WTC11 (cell line): Measurements from ENCODE around the gene METTL9. TPM values are rescaled to one million over a fixed set of nuclear protein-coding genes. Genes with fewer than 3 reads are reported as not detected.
A peak's percentile ranks its signal among the peaks of the same experiment; 100 is the strongest.
"Not testable (repeated sequence)": the region's sequence is repeated elsewhere in the genome, so short reads cannot be mapped to it uniquely, and the experiment has no call there.

Experiments used
- ATAC-seq: fragments of 200-7000 bp; cut with Tn5 transposase; 2 replicates; pipeline ENCODE4 v1.10.0; 2021; ENCODE audit warnings: mild to moderate bottlenecking, moderate library complexity
- CTCF ChIA-PET: fragments of 300-600 bp; sonication (Branson Sonifier 250); formaldehyde crosslinking; loops from one replicate; lab custom pipeline; 2021; ENCODE audit warnings: antibody characterized with exemption; lab: Charles Lee
- POLR2A ChIA-PET: fragments of 350-600 bp; sonication (Branson Sonifier 250); formaldehyde crosslinking; loops from one replicate; lab custom pipeline; 2021; ENCODE audit warnings: antibody characterized with exemption; lab: Charles Lee
- DNase-seq: peaks from one replicate; pipeline ENCODE4 v3.0.0; 2021; ENCODE audit warnings: low spot score
- H3K27ac Mint-ChIP-seq: 2 replicates; pipeline ENCODE4 v1.8.0; 2021; ENCODE audit warnings: mixed read lengths
- H3K27me3 Mint-ChIP-seq: 2 replicates; pipeline ENCODE4 v1.8.0; 2021; ENCODE audit warnings: low read depth, mild to moderate bottlenecking, moderate library complexity, mixed read lengths
- H3K36me3 Mint-ChIP-seq: 2 replicates; pipeline ENCODE4 v1.8.0; 2021; ENCODE audit warnings: mixed read lengths
- H3K4me1 Mint-ChIP-seq: 2 replicates; pipeline ENCODE4 v1.8.0; 2022; ENCODE audit warnings: mixed read lengths
- H3K4me3 Mint-ChIP-seq: 2 replicates; pipeline ENCODE4 v1.8.0; 2021; ENCODE audit warnings: mild to moderate bottlenecking, moderate library complexity, mixed read lengths
- H3K9me3 Mint-ChIP-seq: 2 replicates; pipeline ENCODE4 v1.8.0; 2021; ENCODE audit warnings: mixed read lengths
- ATF2 ChIP-seq: sonication (generic); formaldehyde crosslinking; IDR thresholded peaks from 2 replicates; pipeline ENCODE4 v1.8.1; 2022; ENCODE audit warnings: low read depth, missing genetic modification reagents, borderline replicate concordance
- ATF3 ChIP-seq: sonication (generic); formaldehyde crosslinking; conservative IDR thresholded peaks from 2 replicates; pipeline ENCODE4 v1.8.1; 2022; ENCODE audit warnings: mild to moderate bottlenecking, missing genetic modification reagents
- ELF4 ChIP-seq: sonication (generic); formaldehyde crosslinking; IDR thresholded peaks from 2 replicates; pipeline ENCODE4 v1.8.1; 2022; ENCODE audit warnings: low read depth, mild to moderate bottlenecking, moderate library complexity, missing genetic modification reagents
- ERG ChIP-seq: fragments of 250-450 bp; sonication (Bioruptor Pico); IDR thresholded peaks from 2 replicates; pipeline ENCODE4 v1.8.0; 2021; ENCODE audit warnings: mild to moderate bottlenecking
- ESRRA ChIP-seq: sonication (generic); formaldehyde crosslinking; IDR thresholded peaks from 2 replicates; pipeline ENCODE4 v1.8.1; 2022; ENCODE audit warnings: mild to moderate bottlenecking, missing genetic modification reagents, borderline replicate concordance
- ETV6 ChIP-seq: sonication (generic); formaldehyde crosslinking; IDR thresholded peaks from 2 replicates; pipeline ENCODE4 v1.8.1; 2022; ENCODE audit warnings: mild to moderate bottlenecking, missing genetic modification reagents
- FOXK1 ChIP-seq: sonication (generic); formaldehyde crosslinking; IDR thresholded peaks from 2 replicates; pipeline ENCODE4 v1.8.0; 2022; ENCODE audit warnings: mild to moderate bottlenecking, moderate library complexity, missing genetic modification reagents
- GABPB1 ChIP-seq: sonication (generic); formaldehyde crosslinking; IDR thresholded peaks from 2 replicates; pipeline ENCODE4 v1.8.1; 2023; ENCODE audit warnings: mild to moderate bottlenecking, missing genetic modification reagents
- JUN ChIP-seq: sonication (generic); formaldehyde crosslinking; IDR thresholded peaks from 2 replicates; pipeline ENCODE4 v1.8.0; 2023; ENCODE audit warnings: mild to moderate bottlenecking, missing genetic modification reagents
- MYBL2 ChIP-seq: sonication (generic); formaldehyde crosslinking; IDR thresholded peaks from 2 replicates; pipeline ENCODE4 v1.8.1; 2023; ENCODE audit warnings: mild to moderate bottlenecking, moderate library complexity, missing genetic modification reagents
- PRDM15 ChIP-seq: sonication (generic); formaldehyde crosslinking; IDR thresholded peaks from 2 replicates; pipeline ENCODE4 v1.8.0; 2022; ENCODE audit warnings: missing genetic modification reagents
- SMAD4 ChIP-seq: sonication (generic); formaldehyde crosslinking; IDR thresholded peaks from 2 replicates; pipeline ENCODE4 v1.8.0; 2022; ENCODE audit warnings: mild to moderate bottlenecking, missing genetic modification reagents
- SOX15 ChIP-seq: fragments of 250-450 bp; sonication (Bioruptor Pico); IDR thresholded peaks from 2 replicates; pipeline ENCODE4 v1.9.0; 2021; ENCODE audit warnings: mild to moderate bottlenecking
- TEAD1 ChIP-seq: sonication (generic); formaldehyde crosslinking; IDR thresholded peaks from 2 replicates; pipeline ENCODE4 v1.8.0; 2022; ENCODE audit warnings: mild to moderate bottlenecking, missing genetic modification reagents
- ZNF121 ChIP-seq: sonication (generic); formaldehyde crosslinking; IDR thresholded peaks from 2 replicates; pipeline ENCODE4 v1.8.0; 2023; ENCODE audit warnings: missing genetic modification reagents
- ZNF232 ChIP-seq: sonication (generic); formaldehyde crosslinking; IDR thresholded peaks from 2 replicates; pipeline ENCODE4 v1.8.0; 2022; ENCODE audit warnings: mild to moderate bottlenecking, missing genetic modification reagents
- ZNF281 ChIP-seq: sonication (generic); formaldehyde crosslinking; IDR thresholded peaks from 2 replicates; pipeline ENCODE4 v1.8.0; 2023; ENCODE audit warnings: mild to moderate bottlenecking, missing genetic modification reagents
- ZNF671 ChIP-seq: fragments of 250-450 bp; sonication (Bioruptor Pico); IDR thresholded peaks from 2 replicates; pipeline ENCODE4 v1.8.0; 2021; ENCODE audit warnings: mild to moderate bottlenecking
- total RNA-seq: library from RNA; stranded (reverse); gene quantifications from 3 replicates; pipeline ENCODE4 v1.2.3, GENCODE V29; 2021
- TF ChIP-seq, protein P1 (sequence below): sonication (generic); formaldehyde crosslinking; IDR thresholded peaks from 2 replicates; pipeline ENCODE4 v1.8.0; 2022; ENCODE audit warnings: mild to moderate bottlenecking, missing genetic modification reagents

METTL9 gene
- total RNA-seq, 1 experiment from 2014 or later = 94.6 TPM

- H3K4me3 Mint-ChIP-seq, CTCF ChIA-PET, POLR2A ChIA-PET, DNase-seq, ATAC-seq, H3K27ac Mint-ChIP-seq, H3K27me3 Mint-ChIP-seq: not testable (repeated sequence)
- peaks cover 43% of the 10 kb centered on the region for H3K36me3 Mint-ChIP-seq
- peaks cover 22% of the 10 kb centered on the region for H3K9me3 Mint-ChIP-seq
- peaks cover 28% of the 10 kb centered on the region for H3K4me1 Mint-ChIP-seq
Measured at GRCh38 chr16:21631376-21631775, 32.0 kb downstream of the METTL9 start.

DNA sequence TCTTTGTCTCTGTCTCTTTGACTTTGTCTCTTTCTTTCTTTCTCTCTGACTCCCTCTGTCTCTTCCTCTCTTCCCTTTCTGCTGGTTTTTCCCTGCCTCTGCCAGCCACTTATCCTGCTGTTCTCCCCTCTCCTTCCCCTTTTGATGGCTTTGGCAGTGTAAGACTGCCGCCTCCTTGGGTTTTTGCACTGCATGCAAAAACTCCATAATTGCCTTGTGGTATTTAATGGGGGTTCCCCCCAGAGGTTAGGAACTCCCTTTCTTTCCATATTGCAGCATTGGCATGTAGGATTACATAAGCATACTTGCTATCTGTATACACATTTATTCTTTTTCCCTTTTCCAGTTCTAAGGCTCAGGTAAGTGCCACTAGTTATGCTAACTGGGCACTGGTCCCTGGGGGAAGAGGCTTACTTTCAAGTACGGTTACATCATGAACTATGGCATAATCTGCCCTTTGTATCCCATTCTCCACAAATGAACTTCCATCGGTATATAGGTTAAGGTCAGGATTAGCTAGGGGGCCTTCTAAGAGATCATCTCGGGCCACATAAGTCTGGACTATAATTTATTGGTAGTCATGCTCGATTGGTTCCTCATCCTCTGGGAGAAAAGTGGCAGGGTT is 32.7 kb downstream of the METTL9 start:
- peak; percentile 44; the same call in 1 of the 2 replicates for TF ChIP-seq GABPB1 (CRISPR knock-in tag)
- H3K9me3 Mint-ChIP-seq = peaks cover 21% of the 10 kb centered on the region
- H3K27me3 Mint-ChIP-seq, CTCF ChIA-PET, H3K4me3 Mint-ChIP-seq, POLR2A ChIA-PET, H3K27ac Mint-ChIP-seq, ATAC-seq, DNase-seq: not testable (repeated sequence)
- H3K4me1 Mint-ChIP-seq = peaks cover 26% of the 10 kb centered on the region
- H3K36me3 Mint-ChIP-seq = peaks cover 36% of the 10 kb centered on the region

DNA sequence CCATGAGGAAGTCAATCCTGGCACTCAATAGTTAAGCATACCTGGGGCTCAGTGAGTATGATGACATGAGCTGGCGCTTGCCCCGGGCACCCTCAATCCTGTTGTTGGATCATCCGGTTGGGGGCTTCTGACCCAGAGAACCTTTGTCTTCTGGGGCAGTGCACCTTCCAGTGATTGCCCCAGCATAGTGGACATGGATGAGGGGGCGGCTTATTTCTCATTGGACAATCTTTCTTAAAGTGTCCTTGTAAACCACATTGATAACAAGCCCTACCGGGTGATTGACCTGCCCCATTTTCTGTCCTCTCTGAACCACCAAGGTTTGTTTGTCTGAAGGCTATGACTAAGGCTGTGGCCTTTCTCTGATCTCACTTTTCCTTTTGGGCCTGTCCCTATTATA is 34.8 kb downstream of the METTL9 start:
- ChIA-PET POLR2A (no interaction called here), CTCF (interaction anchor here (1.1 kb wide), 1 partner anchor 50 kb away, joined by 3 read pairs; no protein-coding TSS in a partner anchor)
- Mint-ChIP-seq H3K36me3 (peaks cover 16% of the 10 kb centered on the region), H3K9me3 (peaks cover 7% of the 10 kb centered on the region)
- DNase-seq = no peak
- TF ChIP-seq ERG = no peak
- TF ChIP-seq ZNF671 (CRISPR knock-in tag) = no peak
- no peak for TF ChIP-seq ESRRA (CRISPR knock-in tag)
- TF ChIP-seq ZNF121 = no peak
- no peak for TF ChIP-seq ELF4 (CRISPR knock-in tag)
- no peak for TF ChIP-seq JUN
- no peak for TF ChIP-seq SMAD4 (CRISPR knock-in tag)
- TF ChIP-seq FOXK1 (CRISPR knock-in tag) = no peak
- no peak for TF ChIP-seq ZNF281 (CRISPR knock-in tag)
- no peak for TF ChIP-seq ATF2 (CRISPR knock-in tag)
- no peak for TF ChIP-seq PRDM15
- no peak for TF ChIP-seq ETV6
- TF ChIP-seq ZNF232 = no peak
- no peak for TF ChIP-seq ATF3 (CRISPR knock-in tag)
- TF ChIP-seq SOX15 (CRISPR knock-in tag) = no peak
- TF ChIP-seq, protein P1, sequence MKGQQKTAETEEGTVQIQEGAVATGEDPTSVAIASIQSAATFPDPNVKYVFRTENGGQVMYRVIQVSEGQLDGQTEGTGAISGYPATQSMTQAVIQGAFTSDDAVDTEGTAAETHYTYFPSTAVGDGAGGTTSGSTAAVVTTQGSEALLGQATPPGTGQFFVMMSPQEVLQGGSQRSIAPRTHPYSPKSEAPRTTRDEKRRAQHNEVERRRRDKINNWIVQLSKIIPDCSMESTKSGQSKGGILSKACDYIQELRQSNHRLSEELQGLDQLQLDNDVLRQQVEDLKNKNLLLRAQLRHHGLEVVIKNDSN (CRISPR knock-in tag) = no peak
- TF ChIP-seq TEAD1 (CRISPR knock-in tag) = no peak
- no peak for TF ChIP-seq MYBL2 (CRISPR knock-in tag)
- TF ChIP-seq, all 79 proteins: peak for 0
- no peak overlapping the region for H3K27ac Mint-ChIP-seq
- no peak overlapping the region for H3K4me3 Mint-ChIP-seq
- peaks cover 26% of the 10 kb centered on the region for H3K4me1 Mint-ChIP-seq
- no peaks in the 10 kb centered on the region for H3K27me3 Mint-ChIP-seq
- no peak for ATAC-seq

GRCh38 chr16:21635694-21636093 is 36.3 kb downstream of the METTL9 start:
- Mint-ChIP-seq H3K4me1 (peaks cover 26% of the 10 kb centered on the region), H3K27ac (peak overlapping the region; percentile 72)
- DNase-seq, H3K4me3 Mint-ChIP-seq, H3K36me3 Mint-ChIP-seq, H3K27me3 Mint-ChIP-seq, CTCF ChIA-PET, ATAC-seq, H3K9me3 Mint-ChIP-seq, POLR2A ChIA-PET: not testable (repeated sequence)
